Stimulated activated CD8-positive, alpha-beta memory T cell treated with anti-CD3 and anti-CD28 coated beads, Interleukin-4, amount 100 ng/mL, for 48 hours (primary cell): ENCODE measurements around the gene BACE2.
"Not testable (repeated sequence)": the region's sequence is repeated elsewhere in the genome, so short reads cannot be mapped to it uniquely, and the experiment has no call there.

Experiments
- DNase-seq: peaks from one replicate; pipeline ENCODE4 v3.0.0-alpha.2; 2020

The BACE2 gene

GRCh38 chr21:41243107-41243506 is 75.1 kb downstream of the BACE2 start:
- DNase-seq, result no peak

DNA sequence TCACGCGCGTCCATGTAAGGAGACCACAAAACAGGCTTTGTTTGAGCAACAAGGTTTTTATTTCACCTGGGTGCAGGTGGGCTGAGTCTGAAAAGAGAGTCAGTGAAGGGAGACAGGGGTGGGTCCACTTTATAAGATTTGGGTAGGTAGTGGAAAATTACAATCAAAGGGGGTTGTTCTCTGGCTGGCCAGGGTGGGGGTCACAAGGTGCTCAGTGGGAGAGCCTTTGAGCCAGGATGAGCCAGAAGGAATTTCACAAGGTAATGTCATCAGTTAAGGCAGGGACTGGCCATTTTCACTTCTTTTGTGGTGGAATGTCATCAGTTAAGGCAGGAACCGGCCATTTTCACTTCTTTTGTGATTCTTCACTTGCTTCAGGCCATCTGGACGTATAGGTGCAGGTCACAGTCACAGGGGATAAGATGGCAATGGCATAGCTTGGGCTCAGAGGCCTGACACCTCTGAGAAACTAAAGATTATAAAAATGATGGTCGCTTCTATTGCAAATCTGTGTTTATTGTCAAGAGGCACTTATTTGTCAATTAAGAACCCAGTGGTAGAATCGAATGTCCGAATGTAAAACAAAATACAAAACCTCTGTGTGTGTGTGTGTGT is 76.4 kb downstream of the BACE2 start:
- DNase-seq, result not testable (repeated sequence)

DNA sequence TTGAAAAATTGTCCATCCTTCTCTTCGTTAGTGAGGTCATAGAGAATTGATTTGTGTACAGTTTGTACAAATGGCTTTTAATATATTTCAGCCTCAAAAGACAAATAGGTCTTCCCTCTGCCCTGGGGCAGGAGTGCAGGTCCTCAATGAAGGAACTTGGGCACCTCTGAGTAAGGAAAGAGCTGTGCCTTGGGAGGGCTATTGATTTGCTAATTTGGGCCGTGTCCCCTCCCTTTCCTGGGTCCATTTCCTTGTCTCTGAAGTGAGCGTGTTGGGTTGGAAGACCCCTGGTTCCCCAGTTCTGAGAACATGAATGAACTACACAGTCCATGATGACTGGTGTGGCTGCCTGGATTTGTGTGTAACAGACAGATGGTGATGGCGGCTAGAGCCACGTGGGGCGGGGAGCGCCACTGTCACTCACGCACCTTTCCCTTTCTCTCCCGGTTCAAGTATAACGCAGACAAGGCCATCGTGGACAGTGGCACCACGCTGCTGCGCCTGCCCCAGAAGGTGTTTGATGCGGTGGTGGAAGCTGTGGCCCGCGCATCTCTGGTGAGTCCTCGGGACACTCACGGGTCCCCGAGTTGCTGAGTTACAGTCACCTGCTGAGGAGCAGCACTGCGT is 77.7 kb downstream of the BACE2 start:
- no peak for DNase-seq

DNA sequence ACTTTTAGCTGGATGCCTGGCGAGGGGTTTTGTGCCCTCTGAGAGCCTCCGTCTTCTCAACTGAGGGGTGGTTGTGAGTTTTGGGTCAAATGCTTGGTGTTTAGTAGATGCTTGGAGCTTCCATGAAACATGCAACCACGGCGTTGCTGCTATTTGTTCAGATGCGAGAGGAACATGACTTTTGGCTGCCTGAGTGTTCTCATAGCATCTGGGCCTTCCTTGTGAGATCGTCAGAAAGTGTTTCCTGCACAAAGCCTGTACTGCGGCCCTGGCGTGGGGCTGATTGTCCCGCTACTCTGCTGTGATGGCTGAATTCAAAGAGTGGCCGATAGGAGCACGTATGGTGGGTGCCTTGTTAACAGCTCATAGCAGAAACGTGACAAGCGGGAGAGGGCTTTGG is 78.8 kb downstream of the BACE2 start:
- no peak for DNase-seq

- no peak for DNase-seq
Measured at GRCh38 chr21:41247561-41248545, 79.9 kb downstream of the BACE2 start.

GRCh38 chr21:41249476-41249875 is 81.5 kb downstream of the BACE2 start:
- no peak for DNase-seq

- DNase-seq, result no peak
Measured at GRCh38 chr21:41250519-41250918, 82.6 kb downstream of the BACE2 start.

DNA sequence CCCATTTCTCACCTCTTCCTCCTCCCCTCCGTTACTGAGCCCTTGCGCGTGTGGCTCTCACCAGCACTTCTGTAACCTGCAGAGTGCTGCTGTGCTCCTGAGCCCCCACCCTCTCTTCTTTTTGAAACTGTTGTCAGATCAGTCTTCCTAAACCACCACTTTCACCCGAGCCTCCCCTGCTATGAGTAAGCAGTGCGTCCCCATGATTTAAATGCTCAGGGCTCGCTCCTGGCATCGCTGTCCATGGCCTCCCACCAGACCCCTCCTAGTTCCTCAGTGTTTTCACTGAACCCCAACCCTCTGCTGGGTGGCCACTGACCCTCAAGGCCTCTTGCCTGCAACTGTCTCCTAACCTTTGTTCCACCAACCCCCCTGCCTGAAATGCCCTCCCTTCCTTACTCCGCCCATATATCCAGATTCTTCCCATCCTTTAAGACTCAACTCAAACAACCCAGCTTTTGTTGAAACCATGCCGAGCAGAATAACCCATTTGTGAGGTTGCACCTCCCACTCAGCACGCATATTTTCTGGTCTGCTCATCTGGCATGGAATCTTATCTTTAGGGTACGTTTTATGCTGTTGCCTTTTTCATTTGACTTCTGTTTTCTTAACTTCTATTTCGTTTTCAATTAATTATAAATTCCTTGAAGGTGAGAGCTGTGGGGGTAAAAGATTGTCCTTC is 84.1 kb downstream of the BACE2 start:
- DNase-seq, result no peak

GRCh38 chr21:41254090-41254700 is 86.2 kb downstream of the BACE2 start:
- no peak for DNase-seq

GRCh38 chr21:41255190-41255589 is 87.2 kb downstream of the BACE2 start:
- DNase-seq, result no peak

DNA sequence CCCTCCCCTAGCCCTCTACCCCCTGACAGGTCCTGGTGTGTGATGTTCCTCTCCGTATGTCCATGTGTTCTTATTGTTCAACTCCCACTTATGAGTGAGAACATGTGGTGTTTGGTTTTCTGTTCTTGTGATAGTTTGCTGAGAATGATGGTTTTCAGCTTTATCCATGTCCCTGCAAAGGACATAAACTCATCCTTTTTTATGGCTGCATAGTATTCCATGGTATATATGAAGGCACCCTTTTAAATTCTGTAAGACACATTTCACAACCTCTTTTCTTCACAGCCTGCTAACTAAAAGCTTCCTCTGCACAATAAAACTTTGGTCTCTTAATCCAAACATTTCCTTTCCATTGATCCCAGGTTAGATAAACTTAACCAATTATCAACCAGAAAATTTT is 88.3 kb downstream of the BACE2 start:
- DNase-seq, result not testable (repeated sequence)

GRCh38 chr21:41256771-41257702 is 89.1 kb downstream of the BACE2 start:
- DNase-seq, result no peak

DNA sequence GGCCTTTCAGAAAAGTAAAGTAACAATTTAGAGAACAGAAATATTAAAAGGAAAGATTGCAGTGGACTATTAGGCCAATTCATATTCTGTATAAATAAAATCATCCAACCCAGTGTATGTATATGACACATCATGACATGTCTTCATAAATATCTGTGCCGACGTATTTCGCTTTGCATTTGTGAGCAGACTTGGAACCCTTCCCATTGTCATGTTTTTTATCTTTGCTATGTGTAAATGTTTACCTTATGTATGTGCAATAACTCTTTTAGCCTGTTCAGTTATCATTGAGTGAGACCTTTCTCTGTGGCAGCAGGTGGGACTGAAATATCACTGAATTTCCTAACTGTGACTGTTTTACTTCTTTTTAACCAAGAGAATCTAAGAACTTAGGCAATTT is 90.7 kb downstream of the BACE2 start:
- DNase-seq, result no peak

DNA sequence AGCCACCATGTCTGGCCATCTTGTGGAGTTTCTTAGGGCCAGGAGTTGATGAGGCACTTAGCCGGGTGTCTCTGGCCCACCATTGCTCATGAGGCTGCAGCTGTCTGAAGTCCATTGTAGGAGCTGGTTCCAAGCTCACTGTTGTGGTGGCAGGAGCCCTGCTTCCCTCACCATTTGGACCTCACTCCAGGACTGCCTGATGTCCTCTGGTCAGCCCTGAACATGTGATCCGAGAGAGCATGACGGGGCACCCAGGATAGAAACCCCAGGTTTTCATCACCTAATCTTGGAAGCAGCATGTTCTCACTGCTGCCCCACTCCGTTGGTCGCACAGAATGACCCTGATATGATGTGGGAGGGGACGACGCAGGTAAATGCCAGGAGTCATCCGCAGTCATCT is 92.5 kb downstream of the BACE2 start:
- no peak for DNase-seq

DNA sequence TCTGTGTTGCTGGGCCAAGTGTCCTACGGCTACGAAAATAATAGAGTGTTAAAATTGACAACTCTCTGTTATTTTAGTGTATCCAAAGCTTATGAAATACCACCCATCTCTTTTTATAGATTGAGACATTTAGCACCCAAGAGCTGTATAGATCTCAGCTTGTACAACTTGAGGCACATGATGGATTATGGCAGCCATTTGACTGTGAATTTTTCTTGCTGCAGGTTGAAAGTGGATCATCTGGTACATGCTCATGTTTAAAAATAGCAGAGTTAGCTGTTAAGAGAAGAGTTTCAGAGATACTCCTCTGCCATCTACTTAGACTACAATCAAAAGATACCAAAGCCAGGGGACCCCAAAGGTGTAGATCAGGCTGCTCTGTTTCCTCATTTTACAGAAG is 99.4 kb downstream of the BACE2 start:
- DNase-seq, result no peak

- no peak for DNase-seq
Measured at GRCh38 chr21:41269535-41269934, 101.6 kb downstream of the BACE2 start.

DNA sequence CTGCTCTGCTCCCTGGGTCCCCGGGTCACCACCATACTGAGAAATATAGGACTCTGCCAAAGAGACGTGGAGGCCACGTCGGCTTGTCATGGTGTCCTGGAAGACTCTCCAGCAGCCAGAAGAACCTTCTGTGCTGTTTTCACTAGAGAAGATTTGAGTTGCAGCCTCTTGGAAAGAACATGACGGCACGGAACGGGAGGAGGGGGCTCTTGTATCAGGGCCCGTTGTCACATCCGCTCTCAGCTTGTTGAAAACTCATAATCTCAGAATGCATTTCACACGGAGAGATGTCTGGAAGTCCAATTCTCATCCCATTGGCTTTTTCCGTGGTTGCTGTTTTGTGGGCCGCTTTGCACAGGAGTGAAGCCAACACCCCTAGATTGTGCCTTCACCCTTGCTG is 109.2 kb downstream of the BACE2 start:
- DNase-seq, result no peak

DNA sequence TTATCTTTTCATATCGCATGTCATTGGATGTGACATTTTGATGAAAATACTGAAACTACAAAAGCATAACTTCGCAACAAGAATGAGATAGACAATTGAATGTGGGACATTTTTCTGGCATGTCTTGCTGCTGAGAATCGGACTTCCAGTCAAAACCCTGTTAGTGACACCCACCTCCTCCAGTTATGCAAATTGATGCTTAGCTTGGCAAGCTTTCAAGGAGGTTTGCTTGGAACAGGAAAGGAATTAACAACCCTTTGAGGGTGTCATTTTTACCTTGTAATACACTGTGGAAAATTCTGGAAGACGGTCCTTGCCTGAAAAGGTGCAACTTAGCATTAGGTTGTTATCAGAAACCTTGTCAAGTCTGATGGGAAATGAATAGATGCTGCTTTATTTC is 109.9 kb downstream of the BACE2 start:
- no peak for DNase-seq

GRCh38 chr21:41280115-41280919 is 112.4 kb downstream of the BACE2 start:
- no peak for DNase-seq

DNA sequence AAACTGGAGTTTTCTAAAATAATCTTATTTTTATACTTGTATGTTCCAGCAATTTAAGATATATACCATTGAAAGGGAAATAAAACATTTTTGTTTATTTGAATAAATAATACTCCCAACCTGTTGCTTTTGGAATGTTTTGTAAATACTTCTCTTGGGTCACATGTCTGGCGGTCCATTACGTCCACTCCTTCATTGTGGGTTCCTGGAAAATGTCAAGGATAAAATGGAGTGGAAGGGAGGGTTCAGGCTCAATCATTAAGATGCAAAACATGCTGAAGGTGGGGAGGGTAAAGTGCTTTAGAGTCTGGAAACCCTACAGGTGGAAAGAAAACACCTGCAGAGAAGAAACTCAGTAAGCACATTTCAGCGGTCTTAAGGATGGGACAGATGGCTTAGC is 114.5 kb downstream of the BACE2 start:
- no peak for DNase-seq
